ENCODE data around the gene ZNF8.
"Not testable (repeated sequence)": the region's sequence is repeated elsewhere in the genome, so short reads cannot be mapped to it uniquely, and the experiment has no call there.

The ZNF8 gene

DNA sequence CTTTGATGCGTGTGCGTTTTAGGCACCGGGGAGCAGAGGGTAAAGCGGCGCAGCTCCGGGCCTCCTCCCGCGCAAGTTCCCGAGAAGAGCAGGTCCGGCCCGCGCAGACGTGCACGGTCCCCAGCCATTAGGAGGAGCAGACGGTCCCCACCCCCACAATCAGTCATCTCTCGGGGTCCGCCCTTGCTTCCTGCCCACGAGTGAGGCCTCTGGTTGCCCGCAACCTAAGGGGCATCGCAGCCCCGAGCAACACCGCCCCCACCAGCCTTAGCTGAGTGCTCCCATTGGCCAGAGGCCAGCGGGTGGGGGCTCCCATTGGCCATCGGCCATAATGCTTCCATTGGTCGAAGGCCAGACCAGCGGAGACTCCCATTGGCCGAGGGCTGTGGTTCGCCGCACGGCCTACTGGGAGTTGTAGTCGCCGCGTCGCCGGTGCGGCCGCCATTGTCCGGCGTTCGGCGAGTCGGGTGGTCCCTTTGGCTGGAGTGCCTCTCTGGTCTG lies at the start of gene ZNF8:
ZNF8 (plus strand) TSS at position 415 of the 501 bp plus-strand sequence. CDS start 127 bp downstream, outside the sequence.
- DNase-seq = peak; percentile 99

DNA sequence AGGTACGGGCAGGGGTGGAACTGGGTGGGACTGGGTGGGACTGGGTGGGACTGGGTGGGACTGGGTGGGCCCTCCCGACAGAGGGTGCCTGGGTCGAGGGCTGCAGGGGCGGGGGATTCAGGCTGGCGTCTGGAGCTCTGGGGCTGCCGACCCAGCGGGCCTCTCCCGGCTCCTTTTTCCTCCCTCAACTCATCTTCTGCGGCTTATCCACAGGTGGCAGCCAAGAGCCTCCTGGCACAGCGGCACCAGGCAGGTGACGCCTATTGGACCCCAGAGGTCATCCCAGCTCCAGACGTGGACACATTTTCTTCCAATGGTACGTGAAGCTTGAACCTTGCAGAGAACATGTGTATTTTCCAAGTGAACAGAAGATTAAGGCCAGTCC lies 49.5 kb upstream of the ZNF8 start:
- peak; percentile 37 for DNase-seq

GRCh38 chr19:58237324-58237723 lies 41.4 kb upstream of the ZNF8 start:
- DNase-seq = no peak

- DNase-seq = no peak
These were observed 35.4 kb upstream of the ZNF8 start for GRCh38 chr19:58243351-58243750.

DNA sequence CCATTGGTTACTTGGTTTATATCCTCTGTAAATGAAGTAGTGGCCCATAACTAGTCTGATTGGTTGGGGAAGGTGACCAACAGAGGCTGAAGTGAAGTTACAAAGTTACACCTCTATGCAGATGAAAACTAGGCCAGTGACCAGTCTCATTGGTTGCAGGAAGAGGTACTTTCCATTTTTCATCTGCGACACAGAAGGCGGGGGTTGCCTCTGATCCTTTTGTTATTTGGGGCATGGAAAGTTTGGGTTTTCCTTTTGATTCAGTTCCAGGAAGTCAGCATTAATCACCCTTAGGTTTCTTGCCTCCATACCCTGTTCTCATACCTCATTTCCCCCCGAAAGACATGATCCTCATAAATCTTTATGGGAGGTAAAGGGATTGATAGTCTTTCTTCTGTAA lies 29.9 kb upstream of the ZNF8 start:
- DNase-seq = no peak

GRCh38 chr19:58252102-58252685 lies 26.6 kb upstream of the ZNF8 start:
- no peak for DNase-seq

- not testable (repeated sequence) for DNase-seq
These were observed 20.5 kb upstream of the ZNF8 start for GRCh38 chr19:58258259-58258658.

- DNase-seq = no peak
These were observed 17.2 kb upstream of the ZNF8 start for GRCh38 chr19:58261600-58261967.

- DNase-seq = no peak
These were observed 16.5 kb upstream of the ZNF8 start for GRCh38 chr19:58261968-58262921.

GRCh38 chr19:58262922-58263296 lies 15.8 kb upstream of the ZNF8 start:
- DNase-seq = no peak

DNA sequence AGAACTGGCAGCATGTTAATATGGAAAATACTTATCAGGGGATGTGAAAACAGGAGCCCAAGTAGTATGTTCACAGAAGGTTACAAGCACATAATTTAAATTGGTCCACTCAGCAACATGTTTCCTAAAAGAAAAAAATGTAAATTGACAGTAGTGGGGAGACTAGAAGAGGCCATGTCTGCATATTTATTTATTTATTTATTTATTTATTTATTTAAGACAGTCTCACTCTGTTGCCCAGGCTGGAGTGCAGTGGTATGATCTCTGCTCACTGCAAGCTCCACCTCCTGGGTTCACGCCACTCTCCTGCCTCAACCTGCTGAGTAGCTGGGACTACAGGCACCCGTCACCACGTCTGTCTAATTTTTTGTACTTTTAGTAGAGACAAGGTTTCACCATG lies 13.7 kb upstream of the ZNF8 start:
- DNase-seq = no peak

DNA sequence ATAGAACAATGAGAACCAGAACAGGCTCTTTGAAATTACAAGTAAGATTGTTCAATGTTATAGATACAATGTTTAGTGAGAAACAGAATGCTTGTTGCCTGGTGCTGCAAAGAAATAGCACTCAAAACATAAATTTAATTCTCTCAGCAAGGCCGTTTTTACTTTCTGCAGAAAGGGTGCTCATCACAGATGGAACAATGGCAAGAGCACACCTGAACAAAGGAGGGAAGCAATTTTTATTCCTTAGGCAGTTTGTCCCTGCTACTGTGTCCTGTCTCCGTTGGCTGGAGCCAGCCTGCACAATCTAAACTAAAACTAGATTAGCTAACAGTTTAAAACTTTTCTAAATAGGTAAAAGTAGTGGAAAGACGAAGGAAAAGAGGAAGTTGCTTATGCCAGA lies 10.4 kb upstream of the ZNF8 start:
- no peak for DNase-seq

DNA sequence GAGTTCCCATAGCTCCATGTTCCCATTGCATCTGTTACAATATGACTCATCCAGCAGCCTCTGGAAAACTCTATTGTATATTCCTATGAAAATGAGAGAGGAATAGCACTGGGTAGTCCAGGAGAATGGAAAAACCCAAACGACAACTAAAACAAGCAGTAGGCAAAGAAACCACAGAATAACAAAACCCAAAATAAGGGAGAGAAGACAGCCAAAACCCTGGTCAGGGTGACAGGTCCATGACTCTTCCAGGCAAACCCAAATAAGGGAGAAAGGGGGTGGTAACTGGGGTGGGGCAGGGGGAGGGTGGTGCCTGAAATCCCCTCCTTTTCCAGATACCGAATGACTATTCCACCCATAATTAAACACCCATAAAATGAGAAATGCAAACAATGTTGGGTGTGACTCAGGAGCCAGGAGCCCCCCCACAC lies 4.0 kb upstream of the ZNF8 start:
- DNase-seq = no peak

- DNase-seq = no peak
These were observed 3.2 kb upstream of the ZNF8 start for GRCh38 chr19:58275564-58275963.

DNA sequence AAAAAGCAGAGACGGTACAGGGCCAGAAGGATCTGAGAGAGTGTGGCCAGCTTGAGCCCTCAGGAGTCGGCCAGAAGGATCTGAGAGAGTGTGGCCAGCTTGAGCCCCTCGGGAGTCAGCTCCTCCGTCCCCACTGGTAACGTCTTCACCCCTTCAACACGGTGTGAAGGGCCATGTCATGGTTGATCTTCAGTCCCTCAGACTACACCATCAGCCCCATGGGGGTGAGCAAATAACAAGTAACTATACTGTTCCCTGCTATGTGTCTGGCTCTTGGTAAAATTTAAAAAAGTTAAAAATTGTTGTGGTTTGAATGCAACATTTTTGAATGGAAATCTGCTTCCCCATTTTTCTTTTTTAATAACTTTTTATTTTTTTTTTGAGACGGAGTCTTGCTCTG lies 1.6 kb upstream of the ZNF8 start:
- no peak for DNase-seq

- no peak for DNase-seq
These were observed 811 bp upstream of the ZNF8 start for GRCh38 chr19:58277748-58278540.

DNA sequence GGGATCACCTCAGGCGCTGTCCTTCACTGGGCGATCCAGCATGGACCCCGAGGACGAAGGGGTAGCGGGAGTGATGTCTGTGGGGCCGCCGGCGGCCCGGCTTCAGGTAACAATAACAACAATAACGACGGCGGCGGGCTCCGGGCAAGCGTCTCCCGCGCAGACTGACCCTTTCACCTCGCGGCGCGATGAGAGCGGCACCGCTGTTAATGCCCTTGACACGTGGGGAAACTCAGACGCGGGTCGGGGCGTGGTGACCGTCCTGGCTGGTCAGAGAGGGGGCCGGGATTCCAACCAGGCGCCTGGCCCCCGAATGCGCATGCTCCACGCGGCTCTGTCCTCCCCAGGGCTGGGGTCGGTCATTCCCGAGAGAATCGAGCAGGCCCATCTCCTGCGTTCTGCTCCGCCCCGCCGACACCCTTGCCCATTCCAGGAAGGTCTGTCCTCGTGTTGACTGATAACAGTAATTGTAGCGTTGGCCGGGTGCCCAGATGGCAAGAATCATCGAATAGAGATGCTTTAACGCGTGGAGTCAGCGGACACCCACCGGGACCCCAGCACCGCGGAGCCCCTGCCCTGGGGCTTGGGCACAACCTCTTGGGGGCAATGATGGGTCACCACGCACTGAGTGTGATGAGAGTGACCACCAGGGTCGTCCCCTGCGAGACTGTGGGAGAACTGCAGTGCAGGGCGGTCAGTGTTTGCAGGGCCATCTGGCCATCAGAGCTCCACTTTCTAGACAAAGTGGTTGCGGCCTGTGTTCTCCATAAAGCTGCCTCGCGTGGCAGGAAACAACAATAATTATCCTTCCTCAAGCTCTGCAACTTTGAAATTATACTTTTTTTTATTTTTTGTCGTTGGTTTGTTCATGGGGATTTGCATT lies 528 bp downstream of the ZNF8 start:
- peak; percentile 66 for DNase-seq

GRCh38 chr19:58279925-58280316 lies 1.2 kb downstream of the ZNF8 start:
- DNase-seq = no peak

GRCh38 chr19:58284199-58284598 lies 5.4 kb downstream of the ZNF8 start:
- no peak for DNase-seq

DNA sequence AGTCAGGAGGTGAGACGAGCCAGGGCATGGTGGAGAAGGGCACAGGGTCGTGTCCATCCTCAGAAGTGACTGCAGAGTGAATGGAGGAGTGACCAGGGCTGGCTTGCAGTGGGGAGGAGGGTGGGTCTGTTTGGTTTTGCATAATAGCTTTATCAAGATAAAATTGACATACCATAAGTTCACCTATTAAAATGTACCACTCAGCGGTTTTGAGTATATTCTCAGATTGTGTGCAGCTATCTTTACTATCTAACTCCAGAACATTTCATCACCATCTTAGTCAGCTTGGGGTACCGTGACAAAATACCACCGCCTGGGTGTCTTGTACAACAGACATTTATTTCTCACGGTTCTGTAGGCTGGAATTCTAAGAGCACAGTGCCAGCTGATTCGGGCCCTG lies 13.2 kb downstream of the ZNF8 start:
- no peak for DNase-seq

GRCh38 chr19:58294743-58295374 lies 16.1 kb downstream of the ZNF8 start:
- DNase-seq = no peak

- DNase-seq = no peak
These were observed 17.3 kb downstream of the ZNF8 start for GRCh38 chr19:58296104-58296503.
